Measurements from ENCODE around the gene LRRC74B.
"Not testable (repeated sequence)": the region's sequence is repeated elsewhere in the genome, so short reads cannot be mapped to it uniquely, and the experiment has no call there.

The LRRC74B gene

DNA sequence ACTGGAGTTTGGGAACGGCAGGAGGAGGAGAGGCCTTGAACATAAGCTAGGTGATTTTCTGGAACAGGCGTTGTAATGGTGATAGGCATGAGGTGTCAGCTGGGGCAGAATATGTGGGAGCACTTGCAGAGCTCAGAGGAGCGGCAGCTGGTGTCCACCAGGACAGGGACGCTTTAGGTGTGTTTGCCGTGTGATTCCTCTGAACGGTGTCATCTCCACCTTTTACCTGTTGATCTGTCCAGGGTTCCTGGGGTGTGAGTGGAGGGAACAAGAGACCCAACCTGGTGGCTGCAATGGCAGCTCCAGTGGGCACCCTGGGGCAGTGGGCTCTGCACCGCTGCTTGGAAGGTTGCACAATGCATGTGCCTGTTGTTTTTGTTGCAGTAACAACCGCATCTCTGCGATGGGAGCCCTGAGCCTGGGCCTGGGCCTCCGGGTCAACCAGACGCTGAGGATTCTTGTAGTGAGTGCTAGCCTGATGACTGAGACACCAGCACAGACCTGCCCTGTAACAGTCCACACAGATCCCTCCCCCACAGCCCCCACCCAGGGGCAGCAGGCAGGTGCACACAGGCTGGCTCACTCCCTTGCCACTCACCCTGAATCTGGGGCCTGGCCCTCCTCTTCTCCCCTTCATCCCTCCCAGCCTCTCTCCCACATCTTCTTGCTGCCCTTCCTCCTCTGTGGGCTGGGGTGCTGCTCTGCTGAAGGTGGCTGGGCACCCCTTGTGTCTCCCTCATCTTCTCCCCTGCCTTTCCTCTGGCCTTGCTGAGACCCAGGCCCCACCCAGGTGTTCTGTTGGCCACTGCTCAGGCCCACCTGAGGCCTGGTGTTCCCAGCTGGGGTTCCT lies 9.2 kb downstream of the LRRC74B start:
- no peak for DNase-seq (ENCODE audit: low spot score)

DNA sequence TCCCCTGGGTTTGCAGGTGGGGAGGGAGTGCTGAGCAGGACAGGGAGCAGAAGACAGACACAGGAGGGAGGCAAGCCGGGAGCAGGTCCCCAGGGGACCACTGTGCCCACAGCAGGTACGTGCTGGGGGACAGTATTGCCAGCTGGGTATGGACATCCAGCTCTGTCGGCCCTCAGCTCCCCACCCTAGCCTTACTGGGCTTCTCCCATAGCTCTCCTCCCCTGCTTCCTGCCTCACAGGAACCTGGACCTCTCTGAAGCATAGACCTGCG lies 9.8 kb downstream of the LRRC74B start:
- DNase-seq (ENCODE audit: low spot score): no peak

DNA sequence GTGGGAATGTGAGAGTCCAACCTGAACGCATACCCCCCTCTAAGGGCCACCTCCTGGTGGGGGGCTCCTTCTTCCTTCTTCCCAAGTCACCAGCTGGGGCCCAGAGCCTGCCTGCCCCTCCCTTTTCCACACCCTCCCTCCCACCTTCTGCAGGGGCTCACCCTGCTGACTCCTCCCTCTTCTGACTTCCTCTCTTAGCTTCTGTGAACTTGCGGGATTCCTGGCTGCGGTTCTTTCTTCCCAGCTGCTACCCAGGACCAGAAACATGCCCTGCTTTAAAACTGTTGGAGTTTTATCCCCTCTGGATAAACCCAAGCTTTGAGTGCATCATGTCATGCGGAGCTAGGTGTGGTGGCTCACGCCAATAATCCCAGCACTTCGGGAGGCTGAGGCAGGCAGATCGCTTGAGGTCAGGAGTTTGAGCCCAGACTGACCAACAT lies 10.2 kb downstream of the LRRC74B start:
- no peak for DNase-seq (ENCODE audit: low spot score)

DNA sequence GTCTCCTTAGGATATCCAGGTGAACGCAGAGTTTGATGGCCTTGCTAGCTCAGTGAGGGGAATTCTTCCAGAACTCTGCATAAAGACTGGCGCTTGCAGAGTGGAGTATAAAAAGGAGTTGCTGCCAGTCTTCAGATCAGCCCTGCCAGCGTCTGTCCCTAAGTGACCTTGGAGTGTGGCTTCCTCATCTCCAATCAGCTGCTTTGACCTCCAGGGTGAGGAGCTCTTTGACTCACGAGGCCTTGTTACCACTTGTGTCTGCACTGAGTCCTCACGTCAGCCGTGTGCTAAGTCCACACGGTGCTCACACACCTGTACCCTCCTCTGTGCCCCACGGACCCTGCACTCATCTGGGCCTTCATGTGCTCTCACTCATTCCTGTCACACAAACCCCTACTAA lies 14.6 kb downstream of the LRRC74B start:
- not testable (repeated sequence) for DNase-seq (ENCODE audit: low spot score)

DNA sequence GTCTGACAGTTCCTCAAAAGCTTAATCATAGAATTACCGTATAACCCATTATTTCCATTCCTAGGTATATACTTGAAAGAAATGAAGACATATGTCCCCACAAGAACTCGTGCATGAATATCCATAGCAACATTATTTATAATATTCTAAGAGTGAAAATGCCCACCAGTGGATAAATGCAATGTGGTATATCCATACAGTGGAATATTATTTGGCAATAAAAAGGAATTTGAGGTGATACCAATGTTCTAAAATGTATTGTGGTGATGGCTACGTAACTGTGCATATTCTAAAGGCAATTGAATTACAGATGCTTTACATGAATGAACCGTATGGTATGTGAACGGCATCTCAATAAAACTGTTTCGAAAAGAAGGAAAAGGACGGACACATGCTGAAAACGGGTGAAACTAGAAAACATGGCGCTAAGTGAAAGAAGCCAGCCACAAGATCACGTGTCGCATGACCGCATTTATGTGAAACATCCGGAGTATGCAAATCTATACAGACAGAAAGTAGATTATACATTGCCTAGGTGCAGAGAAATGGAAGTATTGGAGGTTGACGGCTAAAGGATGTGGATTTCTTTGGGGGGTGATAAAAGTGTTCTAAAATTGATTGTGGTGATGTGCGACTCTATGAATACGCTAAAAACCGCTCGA lies 16.0 kb downstream of the LRRC74B start:
- not testable (repeated sequence) for DNase-seq (ENCODE audit: low spot score)

DNA sequence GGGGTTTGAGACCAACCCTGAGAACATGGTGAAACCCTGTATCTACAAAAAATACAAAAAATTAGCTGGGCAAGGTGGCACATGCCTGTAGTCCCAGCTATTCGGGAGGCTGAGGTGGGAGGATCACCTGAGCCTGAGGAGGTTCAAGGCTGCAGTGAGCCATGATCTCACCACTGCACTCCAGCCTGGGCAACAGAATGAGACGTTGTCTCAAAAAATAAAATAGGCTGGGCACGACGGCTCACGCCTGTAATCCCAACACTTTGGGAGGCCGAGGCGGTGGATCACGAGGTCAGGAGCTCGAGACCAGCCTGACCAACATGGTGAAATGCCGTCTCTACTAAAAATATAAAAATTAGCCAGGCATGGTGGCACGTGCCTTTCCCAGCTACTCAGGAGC lies 18.7 kb downstream of the LRRC74B start:
- not testable (repeated sequence) for DNase-seq (ENCODE audit: low spot score)

DNA sequence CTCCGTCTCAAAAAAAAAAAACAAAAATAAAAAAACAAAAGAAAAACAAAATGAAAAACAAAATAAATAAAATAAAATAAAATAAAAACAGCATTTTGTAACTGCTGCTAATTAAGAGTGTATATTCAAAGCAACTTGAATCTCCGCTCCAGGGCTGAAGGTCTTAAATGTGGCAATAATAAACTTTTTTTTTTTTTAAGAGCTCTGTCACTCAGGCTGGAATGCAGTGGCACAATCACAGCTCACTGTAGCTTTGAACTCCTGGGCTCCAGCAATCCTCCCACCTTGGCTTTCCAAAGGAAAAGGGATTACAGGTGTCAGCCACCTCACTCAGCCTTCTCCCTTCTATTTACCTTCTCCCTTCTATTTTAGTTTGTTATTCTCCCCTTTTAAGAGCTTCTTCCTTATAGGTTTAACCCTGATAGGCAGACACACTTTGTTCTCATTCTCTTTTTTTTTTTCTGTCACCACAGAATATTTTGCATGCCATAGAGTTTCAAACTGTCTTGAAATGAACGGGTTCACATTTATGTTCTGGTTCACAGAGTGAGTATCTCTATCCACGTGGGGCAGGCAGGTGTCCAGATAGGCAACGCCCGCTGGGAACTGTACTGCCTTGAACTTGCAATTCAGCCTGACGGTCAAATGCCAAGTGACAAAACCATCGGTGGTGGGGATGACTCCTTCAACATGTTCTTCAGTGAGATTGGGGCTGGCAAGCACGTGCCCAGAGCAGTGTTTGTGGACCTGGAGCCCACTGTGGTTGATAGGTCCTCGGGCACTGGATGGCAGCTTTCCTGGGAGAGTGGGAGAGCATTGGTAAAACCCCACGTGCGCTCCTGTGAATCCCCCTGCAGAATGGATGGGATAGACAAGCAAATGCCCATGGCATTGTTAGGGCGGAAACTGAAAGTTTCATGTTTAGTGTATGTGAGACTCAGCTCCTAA lies 19.4 kb downstream of the LRRC74B start:
- no peak for DNase-seq (ENCODE audit: low spot score)

DNA sequence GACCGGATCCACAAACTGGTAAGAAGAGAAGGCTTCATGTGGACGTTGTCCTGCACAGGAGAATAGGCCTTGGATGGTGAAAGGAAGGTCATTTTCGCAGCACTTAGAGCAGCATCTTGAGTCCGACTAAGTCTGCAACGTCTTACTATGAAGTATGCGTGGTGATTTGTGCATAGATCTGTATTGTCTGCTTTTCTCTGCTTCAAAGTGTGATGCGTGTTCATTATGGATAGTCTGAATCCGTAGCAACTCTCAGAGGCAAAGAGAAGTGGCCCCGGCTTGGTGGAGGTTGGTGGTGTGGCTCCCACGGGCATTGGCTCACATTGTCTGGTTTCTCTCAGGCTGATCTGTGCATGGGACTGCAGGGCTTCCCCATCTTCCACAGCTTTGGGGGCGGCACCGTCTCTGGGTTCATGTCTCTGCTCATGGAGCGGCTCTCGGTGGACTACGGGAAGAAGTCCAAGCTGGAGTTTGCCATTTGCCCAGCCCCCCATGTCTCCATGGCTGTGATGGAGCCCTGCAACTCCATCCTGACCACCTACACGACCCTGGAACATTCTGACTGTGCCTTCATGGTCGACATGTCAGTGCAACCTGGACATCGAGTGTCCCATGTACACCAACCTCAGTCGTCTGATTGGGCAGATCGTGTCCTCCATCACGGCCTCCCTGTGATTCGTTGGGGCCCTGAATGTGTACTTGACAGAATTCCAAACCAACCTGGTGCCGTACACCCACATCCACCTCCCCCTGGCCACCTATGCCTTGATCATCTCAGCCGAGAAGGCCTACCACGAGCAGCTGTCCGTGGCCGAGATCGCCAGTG lies 21.5 kb downstream of the LRRC74B start:
- no peak for DNase-seq (ENCODE audit: low spot score)

DNA sequence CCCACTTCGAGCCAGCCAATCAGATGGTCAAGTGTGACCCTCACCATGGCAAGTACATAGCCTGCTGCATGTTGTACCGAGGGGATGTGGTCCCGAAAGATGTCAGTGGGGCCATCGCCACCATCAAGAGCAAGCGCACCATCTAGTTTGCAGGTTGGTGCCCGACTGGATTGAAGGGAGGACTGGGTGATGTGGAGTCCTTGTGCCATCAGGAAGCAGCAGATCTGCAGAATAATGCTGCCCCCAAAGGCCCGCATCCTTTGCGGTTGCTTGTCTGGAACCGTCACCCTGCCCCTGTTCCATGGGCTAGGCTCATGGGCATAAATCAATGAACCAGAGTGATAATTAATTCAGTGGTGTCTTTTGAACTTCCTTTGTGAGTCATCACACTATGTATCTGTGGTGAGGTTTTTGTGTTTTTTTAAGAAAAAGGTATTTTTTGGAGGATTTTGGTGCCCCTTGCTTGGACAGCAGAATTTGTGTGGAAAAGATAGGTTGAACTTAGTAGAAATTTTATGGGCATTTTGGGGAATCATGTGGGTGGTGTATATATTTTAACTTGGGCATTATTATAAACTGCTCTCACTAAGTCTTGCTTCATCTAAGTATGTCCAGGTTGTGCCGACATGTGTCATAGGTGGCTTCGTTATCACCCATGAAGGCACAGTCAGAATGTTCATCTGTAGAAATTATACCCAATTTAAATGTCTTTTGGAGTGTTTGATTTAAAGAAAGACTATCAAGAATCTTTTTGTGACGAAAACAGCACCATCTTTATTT lies 22.3 kb downstream of the LRRC74B start:
- no peak for DNase-seq (ENCODE audit: low spot score)

DNA sequence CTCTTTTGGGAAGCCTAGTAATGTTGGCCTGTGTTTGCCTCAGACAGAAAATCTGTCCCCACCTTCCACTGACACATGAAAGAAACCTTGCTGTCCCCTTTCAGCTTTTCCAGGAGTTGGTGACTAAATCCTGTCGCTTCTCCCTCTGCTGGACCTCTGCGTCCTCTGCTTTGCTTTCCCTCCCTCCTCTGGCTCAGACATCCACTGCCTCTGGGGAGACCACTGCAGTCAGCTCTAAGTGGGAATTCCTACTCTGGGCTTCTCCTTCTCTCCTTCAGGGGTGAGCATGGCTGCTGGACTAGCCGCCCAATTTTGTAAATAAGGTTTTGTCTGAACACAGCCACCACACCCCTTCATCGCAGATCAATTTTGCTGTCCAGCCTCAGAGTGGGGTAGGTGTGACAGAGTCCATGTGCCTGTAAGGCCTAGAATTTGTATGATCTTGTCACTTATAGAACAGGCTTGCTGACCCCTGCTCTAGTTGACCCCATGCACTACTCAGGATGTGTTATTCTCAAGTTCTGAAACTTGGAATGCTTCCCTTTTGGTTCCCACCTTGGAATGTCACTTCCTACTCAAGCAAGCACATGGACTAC lies 23.0 kb downstream of the LRRC74B start:
- DNase-seq (ENCODE audit: low spot score): no peak

DNA sequence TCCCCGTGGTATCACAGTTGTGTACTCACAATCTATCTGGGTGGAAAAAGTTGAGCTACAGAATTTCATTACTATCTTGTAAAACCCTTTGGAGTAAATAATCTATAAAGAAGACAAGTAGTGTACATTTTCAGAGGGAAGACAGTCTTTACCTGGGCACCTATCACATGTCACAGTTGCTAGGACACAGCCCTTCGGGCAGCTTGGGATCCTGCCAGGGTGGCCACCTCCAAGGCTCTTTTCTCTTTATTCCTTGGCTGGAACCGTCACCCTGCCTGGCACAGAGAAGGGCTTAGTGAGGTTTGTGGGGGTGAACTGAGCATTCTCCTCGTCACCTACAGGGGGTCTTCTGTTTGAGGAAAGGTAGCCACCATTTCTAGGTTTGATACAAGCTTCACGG lies 23.6 kb downstream of the LRRC74B start:
- no peak for DNase-seq (ENCODE audit: low spot score)

DNA sequence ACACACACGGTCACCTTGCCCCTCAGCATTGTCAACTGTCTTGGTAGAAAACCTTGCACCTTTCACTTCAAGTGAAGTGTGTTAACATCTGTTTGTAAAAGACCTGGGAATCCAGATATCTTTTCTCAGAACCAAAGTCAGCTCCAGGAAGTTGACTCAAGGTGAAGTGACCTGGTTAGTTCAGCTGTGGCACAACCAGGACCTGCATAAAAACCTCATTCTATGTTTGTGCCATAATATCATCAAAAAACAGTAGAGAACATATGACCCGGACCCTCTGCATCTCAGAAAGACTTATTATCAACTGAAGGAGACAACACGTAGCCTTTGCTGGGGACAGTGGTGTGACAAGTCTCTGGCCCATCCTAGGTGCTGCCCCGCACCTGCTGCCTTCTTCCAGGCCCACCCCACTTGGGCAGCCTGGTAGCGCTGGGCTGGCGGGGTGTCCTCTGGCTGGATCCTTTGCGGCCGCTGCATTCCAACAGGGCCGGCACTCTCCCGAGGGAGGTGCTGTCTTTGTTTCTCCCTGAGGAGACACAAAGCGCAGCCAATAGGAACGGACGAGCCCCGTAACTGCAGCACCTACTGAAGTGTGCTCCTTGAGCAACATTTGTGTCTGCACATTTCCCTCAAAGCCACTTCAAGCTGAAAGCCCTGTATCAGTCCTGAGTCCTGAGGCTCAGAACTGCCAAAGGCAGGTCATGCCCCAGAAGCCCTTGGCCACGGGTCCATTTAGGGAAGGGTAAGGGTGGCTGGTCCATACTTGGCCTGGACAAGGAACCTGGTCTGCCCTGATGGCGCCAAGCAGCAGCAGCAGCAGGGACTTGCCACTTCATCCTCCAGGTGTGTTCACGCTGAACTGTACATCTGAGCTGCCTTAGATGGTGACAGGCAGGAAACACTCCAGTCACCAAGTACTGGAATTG lies 25.2 kb downstream of the LRRC74B start:
- DNase-seq (ENCODE audit: low spot score): no peak

DNA sequence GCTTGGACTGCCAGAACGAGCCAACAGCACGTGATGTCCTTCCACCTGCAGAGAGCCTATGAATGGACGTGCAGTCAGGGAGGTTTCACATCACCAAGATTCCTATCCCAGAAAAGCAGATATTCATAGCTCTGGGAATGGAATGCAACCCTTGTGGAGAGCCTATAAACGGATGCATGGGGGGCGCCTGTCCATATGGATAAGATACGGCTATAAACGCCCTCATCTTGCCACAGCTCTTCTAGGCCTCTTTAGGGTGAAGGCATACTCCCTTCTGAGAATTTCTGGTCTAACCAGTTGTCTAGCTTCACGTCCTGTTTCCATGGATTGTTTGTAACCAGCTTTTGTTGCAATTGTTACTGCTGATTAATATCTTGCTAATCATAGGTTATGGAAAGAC lies 26.1 kb downstream of the LRRC74B start:
- not testable (repeated sequence) for DNase-seq (ENCODE audit: low spot score)

DNA sequence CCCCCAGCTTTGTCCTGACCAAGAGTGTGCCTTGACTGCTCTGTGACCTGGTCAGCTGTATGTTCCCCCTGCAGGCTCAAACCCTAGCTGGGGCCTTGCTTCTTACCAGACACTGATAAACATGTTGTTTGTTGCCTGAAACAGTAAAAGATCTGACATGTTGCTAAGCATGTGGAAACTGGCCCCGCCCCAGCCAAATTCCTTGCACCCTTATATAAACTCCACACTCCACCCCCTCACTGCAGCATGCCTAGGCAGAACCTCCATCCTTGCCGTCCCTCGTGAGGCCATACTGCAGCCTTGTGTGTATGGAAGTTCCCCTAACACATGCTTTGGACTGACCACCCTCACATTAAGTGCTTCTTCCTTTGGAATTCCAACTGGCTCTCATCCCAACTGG lies 27.3 kb downstream of the LRRC74B start:
- no peak for DNase-seq (ENCODE audit: low spot score)

DNA sequence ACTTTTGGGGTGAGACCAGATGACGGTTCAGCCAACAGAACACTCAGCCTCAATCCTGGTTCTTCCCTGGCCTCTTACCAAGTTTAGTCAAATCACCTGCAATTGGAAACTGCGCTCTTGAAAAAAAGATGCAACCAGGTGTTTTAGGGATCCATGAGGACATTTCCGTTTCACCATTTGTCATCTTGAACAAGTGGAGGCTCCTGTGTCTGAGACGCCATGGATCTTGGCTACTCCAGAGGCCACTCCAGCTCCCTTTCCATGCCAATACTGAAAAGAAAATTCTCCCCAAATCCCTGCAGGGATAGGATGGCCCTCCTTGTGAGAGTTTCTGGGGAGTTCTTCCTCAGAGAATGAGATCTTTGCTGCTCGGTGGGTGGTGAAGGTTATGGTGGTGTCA lies 27.7 kb downstream of the LRRC74B start:
- DNase-seq (ENCODE audit: low spot score): no peak

DNA sequence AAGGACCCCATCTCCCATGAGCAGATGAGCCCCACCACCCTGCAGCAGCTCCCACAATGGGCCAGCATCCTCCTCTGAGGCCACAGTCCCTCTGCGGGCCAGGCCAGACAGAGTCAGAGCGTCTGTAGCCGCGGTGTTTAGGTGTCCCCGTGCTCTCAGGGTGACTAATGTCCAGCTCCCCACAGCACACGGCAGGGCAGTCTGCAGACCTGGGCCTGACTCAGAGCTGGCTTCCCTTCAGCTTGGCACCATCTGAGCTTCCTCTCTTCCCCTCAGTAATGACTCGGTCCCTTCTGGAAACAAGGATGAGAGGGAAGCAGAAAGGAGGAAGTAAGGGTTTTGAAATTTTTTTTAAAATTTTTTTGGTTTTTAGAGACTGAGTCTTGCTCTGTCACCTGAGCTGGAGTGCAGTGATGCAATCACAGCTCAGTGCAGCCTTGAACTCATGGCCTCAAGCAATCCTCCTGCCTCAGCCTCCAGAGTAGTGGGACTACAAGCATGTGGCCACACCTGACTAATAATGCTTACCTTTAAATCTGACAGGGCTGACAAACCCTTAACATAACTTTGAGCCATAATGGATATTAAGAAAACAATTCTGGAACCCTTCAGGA lies 28.5 kb downstream of the LRRC74B start:
- peak; percentile 79 for DNase-seq (ENCODE audit: low spot score)

DNA sequence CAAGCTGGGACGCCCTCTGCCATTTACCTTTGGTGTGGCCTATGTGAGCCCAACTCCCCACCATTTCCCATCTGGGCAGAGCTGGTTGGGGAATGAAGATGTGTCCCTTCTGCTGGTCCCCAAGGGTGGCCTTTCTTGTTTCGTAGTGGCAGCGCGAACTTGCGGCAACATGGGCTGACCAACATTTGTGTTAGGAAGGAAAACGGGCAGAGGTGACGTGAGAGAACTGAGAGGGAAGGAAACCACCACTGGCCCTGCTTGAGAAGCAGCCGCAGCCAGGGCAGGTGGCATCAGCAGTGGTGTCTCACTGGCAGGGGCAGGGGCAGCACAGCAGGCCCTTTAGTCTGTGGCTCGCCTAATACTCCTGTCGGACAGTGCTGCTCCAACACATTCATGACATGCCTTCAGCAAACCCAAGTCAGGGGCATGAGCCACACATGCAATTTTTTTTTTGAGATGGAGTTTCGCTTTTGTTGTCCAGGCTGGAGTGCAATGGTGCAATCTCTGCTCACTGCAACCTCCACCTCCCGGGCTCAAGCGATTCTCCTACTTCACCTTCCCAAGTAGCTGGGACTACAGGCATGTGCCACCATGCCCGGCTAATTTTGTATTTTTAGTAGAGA lies 29.9 kb downstream of the LRRC74B start:
- no peak for DNase-seq (ENCODE audit: low spot score)

DNA sequence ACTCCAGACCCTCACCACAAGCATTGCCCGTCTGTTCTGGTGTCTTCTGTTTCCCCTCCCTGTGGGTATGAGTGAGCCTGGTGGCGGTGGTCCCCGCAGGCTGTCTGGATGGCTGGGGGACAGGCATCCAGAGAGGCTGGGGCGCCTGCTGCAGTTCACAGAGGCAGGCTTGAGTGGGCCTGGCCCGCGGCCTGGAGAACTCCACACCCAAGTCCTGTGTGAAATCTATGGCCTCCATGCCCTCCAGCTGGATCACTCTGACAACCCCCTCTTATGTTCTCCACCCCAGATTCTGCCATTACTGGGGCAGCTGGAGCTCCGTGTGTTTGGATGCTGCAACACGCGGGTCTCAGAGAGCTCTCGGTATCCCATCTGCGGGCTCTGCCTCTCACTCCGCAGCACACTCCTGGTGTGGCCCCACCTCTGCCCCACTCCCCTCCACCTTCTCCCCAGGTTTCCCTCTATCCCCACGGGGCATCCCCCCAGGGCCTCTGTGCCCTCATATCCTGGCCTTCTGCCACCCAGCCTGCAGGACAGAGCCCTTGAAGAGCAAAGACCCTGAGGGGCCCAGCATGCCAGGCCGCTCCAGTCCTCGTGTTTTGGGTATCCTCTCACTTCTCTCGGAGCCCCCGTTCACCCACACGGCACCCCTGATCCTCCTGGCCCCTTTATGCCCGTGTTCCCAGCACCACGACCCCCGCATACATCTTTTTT lies 31.3 kb downstream of the LRRC74B start:
- DNase-seq (ENCODE audit: low spot score): no peak
